Measurements from ENCODE around the gene LRPAP1. TPM values are rescaled to one million over a fixed set of nuclear protein-coding genes. Genes with fewer than 3 reads are reported as not detected.
"Not testable (repeated sequence)": the region's sequence is repeated elsewhere in the genome, so short reads cannot be mapped to it uniquely, and the experiment has no call there.

LRPAP1 gene
- polyA plus RNA-seq, 5 donors = 87.6 to 128 (median 101) TPM

GRCh38 chr4:3564948-3565347 is 32.7 kb upstream of the LRPAP1 start:
- not testable (repeated sequence) for DNase-seq

- DNase-seq = no peak
Observed at GRCh38 chr4:3563403-3563802, 31.2 kb upstream of the LRPAP1 start.

- DNase-seq = not testable (repeated sequence)
Observed at GRCh38 chr4:3562127-3562526, 29.9 kb upstream of the LRPAP1 start.

DNA sequence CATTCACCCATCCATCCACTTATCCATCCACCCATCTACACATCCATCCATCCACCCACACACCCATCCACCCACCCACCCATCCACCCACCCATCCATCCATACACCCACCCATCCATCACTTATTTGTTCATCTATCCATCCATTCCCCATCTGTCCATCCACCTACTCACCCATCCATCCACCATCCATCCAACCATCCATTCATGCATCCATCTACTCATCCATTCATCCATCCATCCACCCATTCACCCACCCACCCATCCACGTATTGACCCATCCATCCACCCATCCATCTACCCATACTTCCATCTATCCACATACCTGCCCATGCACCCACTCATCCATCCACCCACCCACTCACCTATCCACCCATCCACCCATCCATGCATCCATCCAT is 28.2 kb upstream of the LRPAP1 start:
- DNase-seq = not testable (repeated sequence)

DNA sequence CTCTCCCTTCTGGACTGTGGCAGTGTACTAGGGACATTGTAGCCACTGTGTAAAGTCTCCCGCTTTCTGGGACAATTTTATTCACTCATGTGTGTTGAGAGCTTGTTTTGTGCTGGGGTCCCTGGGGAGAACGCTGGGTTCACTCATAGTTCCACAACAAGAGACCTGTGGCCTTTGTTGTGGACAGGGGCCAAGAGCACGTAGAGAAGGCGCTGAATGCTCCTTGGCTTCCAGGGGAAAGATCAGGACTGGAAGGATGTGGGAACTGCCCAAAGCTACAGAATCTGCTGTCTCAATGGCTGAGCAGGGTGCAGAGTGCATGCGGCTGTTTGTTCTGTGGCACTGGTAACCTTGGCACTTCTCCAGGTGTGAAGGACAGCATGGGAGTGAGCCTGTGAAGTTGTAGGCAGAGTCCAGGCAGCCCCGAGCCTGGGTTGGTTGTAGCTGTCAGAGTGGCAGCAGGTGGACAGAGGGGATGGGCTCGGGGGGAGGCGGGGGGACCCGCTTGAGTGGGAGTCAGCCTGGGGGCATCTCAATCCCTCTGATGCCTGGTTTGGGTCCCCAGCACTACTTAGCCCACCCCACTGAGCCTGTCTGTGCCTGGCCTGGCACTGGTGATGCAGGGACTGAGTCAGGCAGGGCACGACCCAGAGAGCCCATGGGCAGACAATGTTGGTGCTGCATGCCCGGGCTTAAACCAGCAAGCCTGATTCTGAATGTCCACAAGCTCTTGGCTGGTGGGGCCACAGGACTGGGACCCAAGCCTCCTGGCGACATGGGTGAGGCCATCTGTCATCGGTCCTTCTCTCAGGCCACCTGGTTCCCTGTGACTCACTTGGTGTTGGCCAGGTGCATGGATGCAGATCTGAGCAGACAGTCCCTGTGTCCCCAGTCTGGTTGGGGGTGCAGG is 27.4 kb upstream of the LRPAP1 start:
- DNase-seq = not testable (repeated sequence)

- not testable (repeated sequence) for DNase-seq
Observed at GRCh38 chr4:3558514-3558836, 26.3 kb upstream of the LRPAP1 start.

GRCh38 chr4:3557676-3558513 is 25.7 kb upstream of the LRPAP1 start:
- DNase-seq = not testable (repeated sequence)

DNA sequence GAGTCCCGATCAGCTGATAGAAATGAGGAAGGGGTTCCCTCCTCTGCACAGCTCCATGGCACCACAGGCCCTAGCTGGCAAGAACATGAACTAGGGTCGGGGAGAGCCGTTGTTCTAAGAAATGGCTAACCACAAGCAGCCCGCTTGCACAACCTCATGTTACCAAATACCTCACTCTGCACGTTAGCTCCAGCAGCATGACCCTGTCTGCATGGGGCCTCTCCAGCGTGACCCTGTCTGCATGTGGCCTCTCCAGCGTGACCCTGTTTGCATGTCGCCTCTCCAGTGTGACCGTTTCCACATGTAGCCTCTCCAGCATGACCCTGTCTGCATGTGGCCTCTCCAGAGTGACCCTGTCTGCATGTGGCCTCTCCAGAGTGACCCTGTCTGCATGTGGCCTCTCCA is 24.9 kb upstream of the LRPAP1 start:
- DNase-seq = not testable (repeated sequence)

DNA sequence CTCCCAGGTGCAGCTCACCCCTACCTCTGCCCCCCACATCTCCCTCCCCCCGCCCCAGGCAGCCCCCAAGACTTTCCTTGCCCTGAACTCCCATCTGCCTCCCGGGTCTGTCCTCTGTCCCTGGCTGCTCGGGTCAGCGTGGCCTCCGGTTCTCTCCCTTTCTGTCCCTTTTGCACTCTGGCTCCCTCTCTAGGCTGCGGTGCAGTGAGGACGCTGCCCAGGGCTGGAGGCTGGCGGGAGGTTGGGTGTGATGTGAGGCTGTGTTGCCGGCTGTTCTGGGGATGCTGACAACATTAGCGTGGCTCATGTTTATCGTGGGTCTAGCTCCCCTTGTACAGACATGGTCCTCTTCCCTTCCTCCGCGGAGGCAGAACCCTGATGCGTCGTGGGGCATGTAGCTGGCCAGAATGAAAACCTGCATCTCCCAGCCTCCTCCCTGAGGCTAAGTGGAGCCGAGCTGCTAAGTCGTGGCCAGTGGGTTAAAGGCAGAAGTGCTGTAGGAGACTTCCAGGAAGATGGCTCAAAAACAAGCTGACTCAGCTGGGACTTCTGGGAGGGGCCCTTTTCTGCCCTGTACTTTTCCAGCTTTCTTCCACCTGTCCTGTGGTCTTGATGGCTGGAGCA is 24.1 kb upstream of the LRPAP1 start:
- DNase-seq = not testable (repeated sequence)

DNA sequence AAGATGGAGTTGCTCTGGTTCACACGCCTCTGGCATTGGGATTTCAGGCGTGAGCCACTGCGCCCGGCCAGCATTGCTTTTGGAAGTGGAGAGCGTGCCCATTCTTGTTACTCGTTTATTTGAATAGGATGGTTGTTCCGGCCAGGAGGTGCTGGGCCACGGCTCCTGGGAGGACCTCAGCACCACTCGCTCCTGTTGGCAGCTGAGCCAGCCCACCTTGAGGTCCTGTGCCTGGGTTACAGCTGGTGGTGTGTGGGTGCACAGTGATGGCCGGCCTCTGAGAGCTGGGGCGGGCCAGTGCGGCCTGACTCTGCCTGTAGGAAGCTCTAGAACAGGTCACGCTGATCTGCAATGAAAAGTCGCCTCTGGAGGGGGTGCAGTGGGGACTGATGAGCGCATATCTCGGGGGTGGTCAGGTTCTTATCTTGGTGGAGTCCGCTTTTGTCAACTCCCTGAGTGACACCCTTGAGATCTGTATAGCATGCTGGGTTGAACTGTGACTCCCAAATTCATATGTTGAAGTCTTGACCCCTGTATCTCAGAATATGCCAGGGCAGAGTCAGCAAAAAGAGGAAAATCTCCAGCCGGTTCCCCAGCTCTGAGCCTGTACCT is 23.3 kb upstream of the LRPAP1 start:
- not testable (repeated sequence) for DNase-seq

DNA sequence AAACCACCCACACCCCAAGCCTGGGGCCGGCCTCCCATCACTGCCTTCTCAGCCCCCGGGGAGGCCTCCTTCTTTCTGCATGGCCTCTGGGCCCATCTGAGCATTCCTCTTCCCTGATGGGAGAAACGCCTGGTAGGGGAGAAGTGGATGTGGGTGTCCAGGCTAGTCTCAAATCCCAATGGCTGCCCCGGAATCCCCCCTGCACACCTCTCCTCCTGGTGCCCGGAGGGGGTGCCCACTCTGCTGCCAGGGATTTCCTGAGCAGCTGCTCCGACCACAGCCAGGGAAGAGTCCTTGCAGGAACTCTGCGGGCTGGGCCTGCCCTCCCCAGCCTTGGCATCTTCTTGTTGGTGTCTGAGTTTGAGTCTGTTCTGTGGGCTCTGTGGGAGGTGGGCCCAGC is 19.1 kb upstream of the LRPAP1 start:
- not testable (repeated sequence) for DNase-seq

GRCh38 chr4:3550792-3551325 is 18.6 kb upstream of the LRPAP1 start:
- not testable (repeated sequence) for DNase-seq

DNA sequence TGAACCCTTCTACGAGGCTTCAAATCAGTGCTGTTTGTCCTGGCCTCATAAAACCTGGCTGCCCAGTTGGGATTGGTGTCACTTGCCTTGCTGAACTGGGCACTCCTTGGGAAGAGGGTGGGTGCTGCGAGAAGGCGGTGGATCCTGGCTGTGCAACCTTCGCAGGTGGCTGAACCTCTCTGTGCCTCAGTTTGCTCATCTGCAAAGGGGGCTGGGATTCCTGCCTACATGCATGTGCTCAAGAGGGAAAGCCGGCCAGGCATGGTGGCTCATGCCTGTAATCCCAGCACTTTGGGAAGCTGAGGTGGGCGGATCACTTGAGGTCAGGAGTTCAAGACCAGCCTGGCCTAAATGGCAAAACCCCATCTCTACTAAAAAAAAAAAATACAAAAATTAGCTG is 17.8 kb upstream of the LRPAP1 start:
- not testable (repeated sequence) for DNase-seq

GRCh38 chr4:3549694-3550001 is 17.4 kb upstream of the LRPAP1 start:
- not testable (repeated sequence) for DNase-seq

- DNase-seq = not testable (repeated sequence)
Observed at GRCh38 chr4:3548991-3549693, 16.9 kb upstream of the LRPAP1 start.

DNA sequence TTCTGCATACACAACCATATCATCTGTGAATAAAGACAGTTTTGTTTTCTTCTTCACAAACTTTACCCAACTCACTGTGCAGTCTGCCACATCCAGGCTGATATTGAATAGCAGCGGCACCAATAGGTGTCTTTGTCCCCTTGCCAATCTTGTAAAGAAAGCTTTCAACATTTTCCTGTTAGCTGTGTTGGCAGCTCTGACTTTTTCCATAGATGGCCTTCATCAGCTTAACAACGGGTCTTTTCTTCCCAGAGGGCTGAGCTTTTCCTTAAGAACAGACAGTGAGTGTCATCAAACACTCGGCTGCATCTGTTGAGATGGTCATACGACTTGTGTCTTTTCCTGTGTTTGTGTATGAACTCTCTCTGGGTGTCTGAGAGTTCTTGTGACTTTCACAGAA is 14.5 kb upstream of the LRPAP1 start:
- not testable (repeated sequence) for DNase-seq

GRCh38 chr4:3545351-3545750 is 13.1 kb upstream of the LRPAP1 start:
- not testable (repeated sequence) for DNase-seq

- DNase-seq = not testable (repeated sequence)
Observed at GRCh38 chr4:3544259-3545025, 12.2 kb upstream of the LRPAP1 start.

DNA sequence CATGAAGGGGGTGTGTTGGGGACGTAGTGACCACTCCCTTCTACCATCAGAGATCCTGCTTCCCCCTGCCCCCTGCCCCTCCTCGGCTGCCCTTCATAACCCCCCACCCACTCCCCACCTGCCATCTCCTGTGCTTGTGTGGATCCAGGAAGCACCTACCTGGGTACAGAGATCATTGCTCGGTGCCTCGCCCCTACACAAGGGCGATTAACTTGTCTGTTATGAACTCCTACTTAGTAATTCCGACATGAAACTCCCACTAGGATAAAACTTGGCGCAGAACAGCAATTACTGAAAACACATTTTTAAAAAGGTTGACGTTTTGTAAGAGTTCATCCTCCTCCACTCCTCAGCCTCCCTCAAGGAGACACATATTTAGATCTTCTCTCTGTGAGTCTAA is 11.2 kb upstream of the LRPAP1 start:
- not testable (repeated sequence) for DNase-seq

GRCh38 chr4:3538906-3539305 is 6.7 kb upstream of the LRPAP1 start:
- not testable (repeated sequence) for DNase-seq
